HTERT RPE-1 (cell line): ENCODE results near the gene ESPN.

Experiments used
- in situ Hi-C: fragments of 300-500 bp; cut with MboI; formaldehyde crosslinking; loops from 4 replicates; pipeline ENCODE4 v1.14.3; 2020; ENCODE audit warnings: low sequenced_read_pairs

Gene ESPN

DNA sequence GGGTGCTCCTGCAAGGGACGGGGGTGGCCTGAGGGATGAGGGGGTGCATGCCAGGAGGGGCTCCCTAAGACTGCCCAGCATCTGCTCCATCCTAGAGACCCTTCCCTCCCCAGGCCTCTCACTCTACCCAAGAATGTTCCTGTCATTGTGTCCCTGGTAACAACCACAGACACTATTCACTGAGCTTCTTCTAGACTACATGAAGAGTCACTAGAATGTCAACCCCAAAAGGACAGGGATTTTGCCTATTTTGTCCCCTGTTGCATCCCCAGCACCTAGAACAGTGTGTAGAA, 38.5 kb downstream of the ESPN start:
- in situ Hi-C loops: no loop called here

DNA sequence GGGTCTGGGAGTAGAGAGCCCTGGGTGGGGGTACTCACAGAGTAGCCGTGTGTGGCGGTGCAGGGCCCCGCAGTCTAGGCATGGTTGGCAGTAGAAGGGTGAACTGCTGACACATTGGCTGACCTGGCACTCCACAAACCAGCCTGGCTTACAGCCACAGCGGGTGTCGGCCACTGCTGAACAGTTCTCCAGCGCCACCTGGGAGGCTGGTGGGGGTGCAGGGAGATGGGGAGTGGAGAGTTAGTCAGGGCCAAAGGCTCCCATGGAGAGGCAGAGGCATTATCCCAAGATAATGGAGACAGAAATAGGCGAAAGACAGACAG, 39.9 kb downstream of the ESPN start:
- in situ Hi-C loops: no loop called here

DNA sequence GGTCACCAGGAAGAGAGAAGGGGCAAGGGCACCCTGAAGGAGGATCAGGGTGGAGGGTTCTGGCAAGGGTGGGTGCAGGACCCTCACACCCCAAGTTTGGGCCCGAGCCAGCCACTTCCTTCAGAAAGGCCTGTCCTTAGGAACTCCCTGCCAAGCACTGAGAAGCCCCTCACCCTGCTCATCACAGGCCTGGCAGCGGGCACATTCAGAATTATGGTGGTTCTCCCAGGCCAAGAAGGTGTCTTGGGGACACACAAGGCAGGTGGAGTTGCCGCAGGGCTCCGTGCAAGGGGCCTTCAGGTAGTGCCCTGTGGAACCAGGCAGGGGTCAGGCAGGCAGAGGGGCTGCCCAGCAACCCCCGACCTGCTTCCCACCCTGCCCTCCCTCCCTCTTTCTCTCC, 40.3 kb downstream of the ESPN start:
- in situ Hi-C loops: no loop called here

DNA sequence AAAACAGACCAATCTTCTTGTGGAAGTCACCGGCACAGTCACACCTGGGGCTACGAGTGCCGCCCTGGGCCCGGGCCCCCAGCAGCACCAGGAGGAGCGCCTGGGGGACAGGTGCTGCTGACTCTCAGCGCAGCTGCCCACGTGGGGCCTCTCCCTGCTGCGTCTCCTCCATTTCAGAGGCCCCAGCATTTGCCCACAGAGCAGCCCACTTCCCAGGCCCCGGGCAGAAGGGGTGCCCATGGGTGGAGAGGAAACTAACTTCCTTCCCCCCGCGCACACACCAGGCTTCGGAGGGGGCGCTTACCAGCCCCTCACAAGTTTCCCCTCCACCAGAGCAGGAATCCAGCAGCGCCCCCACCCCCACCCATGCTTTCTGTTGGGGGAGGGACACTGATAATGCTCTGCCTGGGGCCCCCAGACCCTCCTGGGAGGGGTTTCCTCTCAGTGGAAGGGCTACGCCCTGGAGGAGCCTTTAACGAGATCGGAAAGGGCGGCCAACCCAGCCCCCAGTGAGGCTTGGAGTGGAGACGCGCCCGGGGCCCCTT, 41.0 kb downstream of the ESPN start:
- in situ Hi-C loops: no loop called here

DNA sequence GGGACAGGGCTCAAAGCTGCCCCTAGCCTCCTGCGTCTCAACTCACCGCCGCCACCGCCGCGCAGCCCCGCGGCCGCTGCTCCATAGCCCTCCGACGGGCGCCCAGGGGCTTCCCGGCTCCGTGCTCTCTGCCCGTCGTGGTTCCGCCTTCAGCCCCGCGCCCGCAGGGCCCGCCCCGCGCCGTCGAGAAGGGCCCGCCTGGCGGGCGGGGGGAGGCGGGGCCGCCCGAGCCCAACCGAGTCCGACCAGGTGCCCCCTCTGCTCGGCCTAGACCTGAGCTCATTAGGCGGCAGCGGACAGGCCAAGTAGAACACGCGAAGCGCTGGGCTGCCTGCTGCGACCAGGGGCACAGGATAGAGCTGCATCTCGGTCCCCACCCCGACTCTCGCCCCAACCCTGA, 41.4 kb downstream of the ESPN start, which contains the start of gene TNFRSF25:
TNFRSF25 (minus strand) TSS at position 151 of the 400 bp plus-strand sequence; CDS start at position 85, 66 bp downstream.
- in situ Hi-C loops: no loop called here

DNA sequence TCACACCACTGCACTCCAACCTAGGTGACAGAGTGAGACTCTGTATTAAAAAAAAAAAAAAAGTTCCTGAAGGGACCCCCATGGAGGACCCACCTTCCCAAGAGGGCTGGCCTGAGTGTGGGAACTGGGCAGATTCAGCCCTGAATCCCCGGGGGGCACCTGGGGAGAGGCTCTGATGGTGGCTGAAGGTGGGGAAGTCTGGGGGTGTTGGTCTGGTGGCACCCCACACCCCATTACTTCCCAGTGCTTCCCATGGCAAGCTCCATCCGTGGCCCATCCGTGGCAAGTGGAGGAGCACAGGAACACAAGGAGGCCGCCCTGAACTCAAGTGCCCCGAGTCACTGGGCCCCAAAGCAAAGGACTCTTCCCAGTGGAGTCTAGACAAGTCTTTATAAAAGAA, 42.2 kb downstream of the ESPN start:
- in situ Hi-C loops: no loop called here

DNA sequence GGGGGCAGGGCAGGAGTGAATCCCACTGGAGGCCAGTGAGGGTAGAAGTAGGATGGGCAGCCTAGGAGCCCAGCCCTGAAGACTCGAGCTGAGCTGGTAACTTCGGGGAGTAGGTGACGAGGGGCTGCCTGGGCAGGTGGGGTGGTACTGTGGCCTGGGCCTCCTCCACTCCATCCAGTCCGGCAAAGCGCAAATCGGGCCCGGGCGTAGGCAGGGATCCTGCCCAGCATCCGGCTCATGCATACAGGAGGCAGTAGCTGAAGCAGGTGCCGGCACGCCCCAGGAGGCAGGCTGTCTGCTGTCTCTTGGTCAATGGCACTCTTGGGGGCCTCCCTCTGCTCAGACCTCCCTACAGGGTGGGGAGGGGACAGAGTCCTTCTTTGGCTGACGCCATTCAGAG, 42.6 kb downstream of the ESPN start:
- in situ Hi-C loops: no loop called here

DNA sequence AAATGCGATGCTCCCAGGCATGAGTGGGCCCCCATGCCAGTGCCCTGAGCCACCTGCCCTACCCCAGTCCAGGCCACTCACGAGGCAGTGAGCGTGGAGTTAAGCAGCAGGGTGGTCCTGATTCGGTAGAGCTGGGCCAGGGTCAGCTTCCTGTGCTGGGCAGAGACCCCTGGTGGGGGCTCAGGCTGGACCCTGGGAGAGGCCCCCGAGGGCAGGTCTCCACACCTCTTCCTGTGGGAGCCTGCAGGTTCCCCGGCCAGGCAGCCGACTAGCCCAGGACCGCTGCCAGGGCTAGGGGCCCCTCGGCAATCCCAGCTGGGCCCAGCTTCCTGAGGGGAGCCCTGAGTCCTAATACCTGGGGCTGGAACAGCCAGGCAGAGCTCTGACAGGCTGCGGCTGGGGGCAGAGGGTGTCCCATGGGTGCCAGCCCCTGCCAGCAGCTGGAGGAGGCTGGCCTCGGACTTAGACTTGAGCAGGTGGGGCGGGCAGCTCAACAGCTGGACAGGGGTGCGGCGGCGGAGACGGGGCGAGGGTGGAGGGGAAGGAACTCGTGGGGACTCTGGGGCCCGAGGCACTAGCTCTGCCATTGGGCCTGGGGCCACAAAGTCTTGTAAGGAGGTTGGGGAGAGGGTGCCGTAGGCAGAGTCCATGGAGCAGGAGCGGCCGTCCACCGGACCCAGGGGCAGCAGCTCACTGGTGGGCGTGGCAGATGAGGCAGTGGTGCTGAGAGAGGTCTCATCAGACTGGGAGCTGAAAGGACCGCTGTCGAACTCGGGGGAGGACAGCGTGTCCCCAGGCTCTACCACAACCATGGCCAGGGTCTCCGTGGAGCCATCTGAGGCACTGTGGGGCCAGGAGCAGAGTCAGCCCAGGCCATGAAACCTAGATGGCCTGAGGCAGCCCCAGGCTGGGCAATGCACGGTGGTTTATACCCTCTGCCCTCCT, 43.4 kb downstream of the ESPN start:
- in situ Hi-C loops: no loop called here

DNA sequence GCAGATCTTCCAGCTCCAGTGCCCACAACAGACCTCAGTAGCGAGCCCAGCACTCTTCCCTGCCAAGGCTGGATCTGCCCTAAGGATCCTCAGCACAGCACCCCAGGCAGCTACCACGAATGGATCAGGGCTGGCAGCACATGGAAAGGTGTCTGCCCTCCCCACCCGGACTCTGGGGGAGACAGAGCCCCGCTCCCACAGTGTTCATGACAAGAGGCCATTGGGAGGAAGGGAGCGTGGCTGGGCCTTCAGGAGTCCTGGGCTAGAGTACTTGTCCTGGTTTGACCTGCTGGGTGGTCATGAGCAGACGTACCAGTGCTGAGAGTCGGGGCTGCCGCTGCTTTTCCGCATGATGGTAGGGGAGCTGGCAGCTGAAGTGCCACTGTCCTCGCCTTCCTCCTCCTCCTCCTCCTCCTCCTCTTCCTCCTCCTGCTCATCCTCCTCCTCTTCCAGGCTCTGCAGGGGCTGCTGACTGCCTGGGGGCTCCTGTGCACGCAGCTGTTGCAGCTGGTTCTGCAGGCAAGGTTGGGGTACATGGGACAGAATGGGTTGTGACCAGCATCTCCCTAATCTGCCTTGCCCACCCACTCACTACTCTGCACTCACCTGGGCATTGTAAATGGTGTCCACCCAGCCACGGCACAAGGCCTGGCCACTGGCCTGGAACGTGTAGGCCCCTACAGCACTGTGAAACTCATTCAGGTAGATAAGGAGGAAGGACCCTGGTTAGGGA, 44.3 kb downstream of the ESPN start:
- in situ Hi-C loops: no loop called here

DNA sequence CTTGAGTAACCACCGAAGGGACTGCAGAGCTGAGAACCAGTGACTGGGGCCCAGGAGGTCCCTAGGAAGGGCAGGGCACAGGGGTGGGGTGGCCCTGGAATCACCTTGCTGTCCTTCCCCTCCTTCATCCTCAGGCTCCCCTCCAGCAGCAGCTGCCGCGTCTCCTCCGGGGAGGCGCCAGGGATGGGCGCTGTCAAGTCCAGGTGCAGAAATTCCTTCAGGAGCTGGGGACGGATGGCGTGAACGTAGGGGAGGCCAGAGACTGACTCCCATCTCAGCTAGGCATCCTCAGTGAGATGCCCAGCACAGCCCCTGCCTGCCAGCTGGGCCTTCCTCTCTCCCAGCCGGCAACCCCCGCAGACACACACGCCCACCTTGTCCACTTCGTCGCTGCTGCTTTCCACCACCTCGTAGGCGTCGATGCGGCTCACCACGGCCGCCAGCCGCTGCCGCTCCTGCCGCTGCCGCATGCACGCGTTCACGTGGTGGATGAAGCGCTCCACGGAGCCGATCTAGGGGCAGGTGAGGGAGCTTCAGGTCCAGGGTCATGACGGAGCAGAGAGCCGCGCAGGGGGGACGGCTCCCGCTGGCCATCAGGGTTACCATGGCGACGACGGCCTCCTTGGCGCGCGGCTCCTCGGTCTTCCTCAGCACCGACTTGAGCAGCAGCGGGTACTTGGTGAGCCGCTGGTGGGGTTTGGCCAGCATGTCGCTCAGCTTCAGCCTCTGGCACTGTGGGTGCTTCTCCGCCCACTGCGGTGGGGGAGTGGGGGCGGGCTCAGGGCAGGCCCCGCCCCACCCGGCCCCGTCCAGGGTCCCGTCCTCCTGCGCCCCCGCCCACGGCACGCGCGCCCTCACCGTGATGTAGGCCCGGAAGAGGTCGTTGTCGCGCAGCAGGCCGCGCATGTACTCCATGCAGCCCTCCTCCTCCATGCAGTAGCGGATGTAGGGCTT, 45.8 kb downstream of the ESPN start:
- in situ Hi-C loops: no loop called here

DNA sequence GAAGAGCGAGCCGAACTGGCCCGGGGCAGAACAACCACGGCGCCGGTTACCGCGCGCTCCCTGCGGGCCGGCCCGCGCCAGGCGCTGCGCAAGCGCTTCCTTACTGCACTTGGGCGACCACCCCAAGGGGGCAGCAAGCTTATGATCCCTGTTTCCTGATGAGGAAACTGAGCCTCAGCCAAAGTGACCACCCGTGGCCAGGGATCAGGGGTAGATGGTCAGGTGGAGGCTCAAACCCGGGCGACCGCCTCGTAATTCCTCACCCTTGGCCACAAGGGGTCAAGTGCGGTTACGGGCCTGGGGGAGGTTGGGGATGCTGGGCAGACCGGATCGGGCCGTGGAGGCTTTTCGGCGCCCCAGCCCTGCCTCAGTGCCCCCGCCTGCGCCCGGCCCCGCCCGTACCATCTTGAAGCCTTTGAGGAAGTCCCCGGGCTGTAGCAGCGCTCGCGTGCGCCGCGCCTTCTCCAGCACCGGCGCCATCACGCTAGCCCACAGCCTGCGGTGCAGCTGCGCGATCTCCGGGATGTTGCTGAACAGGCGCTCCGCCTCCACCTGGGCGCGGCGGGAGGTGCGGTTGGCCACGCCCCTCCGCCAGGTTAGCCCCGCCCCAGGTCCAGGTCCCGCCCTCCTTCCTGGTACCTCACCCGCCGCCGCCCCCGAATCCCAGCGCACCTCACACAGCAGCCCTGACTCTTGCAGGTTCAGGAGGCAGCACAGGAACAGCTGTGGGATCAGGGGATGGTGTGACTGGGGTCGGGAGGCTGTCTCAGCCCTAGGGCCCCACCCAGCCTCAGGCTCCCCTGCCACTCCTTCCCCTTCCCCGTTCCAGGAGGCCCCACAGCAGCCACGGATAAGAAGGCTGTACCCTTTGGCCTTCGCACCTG, 46.8 kb downstream of the ESPN start:
- in situ Hi-C loops: no loop called here

DNA sequence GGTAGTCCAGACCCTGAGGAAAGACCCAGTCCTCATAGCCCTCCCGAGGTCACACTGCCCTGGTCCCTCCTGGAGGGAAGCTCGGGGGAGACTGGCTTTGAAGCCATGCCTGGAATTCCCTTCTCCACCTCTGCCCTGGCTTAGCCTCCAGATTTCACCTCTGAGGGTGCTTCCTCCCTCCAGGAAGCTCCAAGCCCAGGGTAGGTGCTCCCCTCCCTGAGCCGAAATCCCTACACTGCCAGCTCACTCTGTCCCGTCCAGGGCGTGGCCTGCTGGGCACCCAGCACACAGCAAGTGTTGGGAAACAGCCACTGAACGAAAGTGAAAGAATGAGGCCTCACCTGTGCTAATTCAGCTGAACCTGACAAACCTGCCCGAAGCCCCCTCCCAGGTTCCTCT, 47.4 kb downstream of the ESPN start:
- in situ Hi-C loops: no loop called here

DNA sequence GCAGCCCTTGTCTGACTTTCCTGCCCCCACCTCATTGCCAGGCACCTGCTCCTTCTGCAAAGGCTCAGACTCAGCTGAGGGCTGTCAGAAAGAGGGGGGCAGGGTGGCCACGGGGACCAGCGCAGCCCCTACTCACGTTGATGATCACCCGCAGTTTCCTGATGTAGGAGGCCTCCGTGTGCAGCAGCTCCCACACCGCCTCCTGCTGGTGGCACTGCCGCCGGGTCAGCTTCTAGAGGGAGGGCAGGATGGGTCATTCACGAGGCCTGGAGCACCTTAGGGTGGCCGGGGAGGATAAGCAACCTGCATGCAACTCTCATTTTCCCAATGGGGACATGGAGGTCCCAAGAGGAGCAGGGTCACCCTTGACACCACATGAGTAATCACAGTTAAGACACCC, 47.8 kb downstream of the ESPN start:
- in situ Hi-C loops: no loop called here

DNA sequence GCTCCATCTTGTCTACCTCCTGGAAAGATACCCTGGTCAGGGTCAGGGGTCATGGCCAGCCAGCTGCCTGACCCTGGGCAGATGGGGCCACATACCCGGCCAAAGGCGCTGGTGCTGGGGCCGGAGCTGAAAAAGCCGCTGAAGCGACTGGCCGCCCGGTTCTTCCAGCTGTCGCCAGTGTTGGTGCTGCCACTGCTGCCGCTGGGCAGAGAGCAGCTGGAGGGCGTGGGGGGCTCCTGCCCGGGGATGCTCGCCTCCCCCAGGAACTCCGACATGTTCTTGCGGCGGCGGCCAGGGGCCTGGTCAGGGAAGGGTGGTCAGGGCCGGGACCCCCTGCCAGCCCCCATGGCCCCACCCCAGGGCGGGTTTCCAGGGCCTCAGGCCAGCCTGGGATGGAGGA, 48.6 kb downstream of the ESPN start:
- in situ Hi-C loops: no loop called here

DNA sequence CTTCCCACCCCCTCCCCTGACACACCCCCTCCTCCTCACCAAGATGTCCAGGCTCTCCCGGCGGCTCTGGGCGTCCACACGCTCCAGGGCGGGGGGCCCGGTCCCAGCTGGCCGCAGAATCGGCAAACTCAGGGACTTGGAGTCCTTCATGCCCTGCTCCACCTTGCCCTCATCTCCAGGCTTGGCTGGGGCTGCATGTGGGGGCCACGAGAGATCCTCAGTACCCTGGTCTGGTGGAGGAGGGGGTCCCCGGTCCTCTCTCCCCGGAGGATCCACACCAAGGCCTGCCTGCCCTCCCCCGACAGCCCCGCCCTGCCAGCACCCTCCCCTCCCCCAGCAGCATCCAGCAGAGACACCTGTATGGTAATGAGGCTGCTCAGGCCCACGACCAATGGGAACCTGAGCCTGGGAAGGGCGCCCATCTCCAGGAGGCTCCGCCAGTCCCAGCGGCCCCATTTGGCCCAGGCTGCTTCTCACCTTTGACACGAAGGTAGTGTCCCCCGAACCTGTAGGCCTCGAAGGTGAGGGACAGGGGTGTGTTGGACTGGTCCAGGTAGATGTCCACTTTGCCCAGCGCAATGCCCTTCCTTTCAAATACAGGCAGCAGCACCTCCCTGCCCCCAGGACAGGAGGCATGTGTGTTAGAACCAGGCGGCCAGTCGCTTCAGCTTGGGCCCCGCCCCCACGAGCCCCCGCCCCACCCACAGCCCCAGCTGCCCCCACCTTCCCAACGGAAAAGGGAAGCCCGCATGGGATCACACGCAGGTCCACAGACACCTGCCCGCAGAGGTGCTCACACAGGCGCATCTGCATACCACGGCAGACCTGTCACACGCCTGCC, 49.6 kb downstream of the ESPN start:
- in situ Hi-C loops: no loop called here

DNA sequence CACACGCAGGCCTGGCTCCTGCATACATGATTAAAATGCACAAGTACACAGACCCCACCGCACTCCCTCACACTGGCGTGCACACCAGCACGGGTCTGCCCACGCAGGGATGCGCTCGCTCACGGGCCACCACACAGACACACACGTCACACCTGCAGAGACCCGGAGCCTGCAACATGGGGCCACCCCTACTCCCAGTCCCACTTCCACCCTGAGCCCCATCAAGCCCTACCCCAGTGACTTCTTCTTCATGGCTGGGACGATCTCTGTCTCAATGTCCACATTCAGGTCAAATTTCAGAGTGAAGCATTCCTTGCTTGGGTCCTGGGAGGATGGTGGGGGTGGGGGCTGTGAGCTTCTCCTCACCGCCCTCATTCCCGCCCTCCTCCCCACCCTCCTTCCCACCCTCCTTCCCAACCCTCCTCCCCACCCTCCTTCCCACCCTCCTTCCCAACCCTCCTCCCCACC, 50.3 kb downstream of the ESPN start:
- in situ Hi-C loops: no loop called here

DNA sequence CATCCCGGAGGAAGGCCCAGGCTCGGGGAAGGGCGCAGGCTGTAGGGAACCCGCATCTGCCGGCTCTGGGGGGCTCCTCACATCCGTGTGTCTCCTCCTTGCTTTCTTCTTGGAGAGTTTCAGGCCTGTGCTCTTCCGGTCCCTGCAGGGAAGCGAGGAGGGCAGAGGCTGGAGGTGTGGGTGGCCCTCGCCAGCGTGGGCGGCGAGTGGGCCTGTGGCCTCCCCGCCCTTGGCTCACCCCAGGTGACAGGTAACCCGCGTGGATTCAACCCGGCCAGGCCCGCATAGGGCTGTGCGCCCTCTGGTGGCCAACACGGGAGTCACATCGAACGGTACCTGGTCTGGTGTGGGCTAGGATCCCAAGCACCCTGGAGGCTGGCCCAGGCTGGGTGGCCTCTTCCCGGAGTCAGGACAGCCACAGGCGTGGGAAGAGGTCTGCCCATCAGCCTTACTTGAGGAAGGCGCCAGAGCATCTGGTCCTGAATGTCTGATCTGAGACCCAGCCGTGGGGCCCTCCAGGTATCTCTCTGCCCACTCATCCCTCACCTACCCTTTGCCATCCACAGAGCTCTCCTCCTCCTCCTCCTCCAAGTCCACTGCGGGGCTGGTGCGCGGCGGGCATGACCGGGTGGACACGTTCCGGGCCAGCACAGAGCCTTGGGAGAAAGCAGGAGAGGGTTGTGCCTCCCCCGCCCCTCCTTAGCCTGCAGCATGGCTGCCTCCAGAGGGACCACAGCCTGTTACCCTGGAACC, 51.0 kb downstream of the ESPN start:
- in situ Hi-C loops: no loop called here

DNA sequence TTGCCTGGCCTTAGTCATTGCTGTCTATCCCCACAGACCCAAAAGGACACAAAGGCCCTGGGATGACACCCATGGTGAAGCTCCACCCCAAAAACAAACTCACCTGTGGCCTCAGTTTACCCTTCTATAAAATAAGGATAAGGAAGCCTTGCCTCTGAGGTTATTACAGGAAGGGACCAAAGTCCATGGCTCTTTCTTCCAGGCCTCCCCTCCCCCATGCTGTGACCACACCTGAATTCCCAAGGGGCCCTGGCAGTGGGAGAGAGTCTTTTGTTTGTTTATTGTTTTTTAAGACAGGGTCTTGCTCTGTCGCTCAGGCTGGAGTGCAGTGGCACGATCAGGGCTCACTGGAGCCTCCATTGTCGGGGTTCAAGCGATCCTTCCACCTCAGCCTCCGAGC, 51.9 kb downstream of the ESPN start:
- in situ Hi-C loops: no loop called here
